Body of pancreas (tissue), 4 donors: ENCODE data around the gene MRTFB. TPM values are rescaled to one million over a fixed set of nuclear protein-coding genes. Genes with fewer than 3 reads are reported as not detected.

Experiments used
- ATAC-seq: fragments of 150-250 bp; one replicate; pipeline ENCODE4 v1.9.1; 2016
- DNase-seq, 4 donors: peaks; one replicate each; pipeline ENCODE4 v3.0.0-alpha.2; 2019
- H3K27ac ChIP-seq, 4 donors: fragments of 200-600 bp; sonication (generic); 1 replicate in 3 of 4; 2 replicates in 1 of 4; pipeline versions ENCODE4 v1.5.1 to v1.6.1; 2016 to 2019; ENCODE audit warnings: mild to moderate bottlenecking in 1 of 4, mixed read lengths in 1 of 4, moderate library complexity in 1 of 4
- H3K27me3 ChIP-seq, 2 donors: fragments of 200-600 bp; sonication (generic); one replicate each; pipeline ENCODE4 v1.6.0; 2016; ENCODE audit warnings: mild to moderate bottlenecking in 1 of 2
- H3K36me3 ChIP-seq, 2 donors: fragments of 200-600 bp; sonication (generic); replicated peaks in 1 of 2; 2 replicates each; pipeline ENCODE4 v1.5.1; 2016; ENCODE audit warnings: low read depth in 2 of 2; ENCODE audit not compliant: insufficient read depth in 1 of 2
- H3K4me1 ChIP-seq: fragments of 200-600 bp; sonication (generic); one replicate; pipeline ENCODE4 v1.6.0; 2016
- H3K4me3 ChIP-seq, 2 donors: fragments of 200-600 bp; sonication (generic); 1 replicate in 1 of 2; 2 replicates in 1 of 2; pipeline ENCODE4 v1.5.1; 2016 to 2019
- H3K9me3 ChIP-seq, 3 donors: fragments of 200-600 bp; sonication (generic); 1 replicate in 2 of 3; 2 replicates in 1 of 3; pipeline ENCODE4 v1.5.1; 2016
- CTCF ChIP-seq, 7 experiments: fragments of 450-650 bp in 4 of 7; fragments of 200-600 bp in 3 of 7; sonication (generic) in 3 of 7; IDR thresholded peaks; one replicate each; pipeline ENCODE4 v1.5.1; 2016 to 2019; ENCODE audit warnings: antibody characterized with exemption in 7 of 7
- POLR2A ChIP-seq, 3 donors: fragments of 450-650 bp; IDR thresholded peaks; one replicate each; pipeline ENCODE4 v1.6.1; 2016; ENCODE audit warnings: antibody characterized with exemption in 3 of 3, mild to moderate bottlenecking in 2 of 3
- WGBS, 2 donors: methylation state at CpG; one replicate each; pipeline ENCODE4 v1.1.5; 2017; 5-methylcytosine and 5-hydroxymethylcytosine counted together
- intact Hi-C: fragments of 100-400 bp; cut with DNase I; formaldehyde crosslinking; loops from one replicate; pipeline ENCODE4 v1.15.1; 2023
- total RNA-seq, 2 donors: library from RNA; depleted of rRNA; stranded (reverse); fragments of >200 nt; gene quantifications; one replicate each; pipeline ENCODE4 v1.1.0, GENCODE V29; 2016

The MRTFB gene
- total RNA-seq, 2 donors from 2014 or later, result 39.2 to 46.8 TPM

DNA sequence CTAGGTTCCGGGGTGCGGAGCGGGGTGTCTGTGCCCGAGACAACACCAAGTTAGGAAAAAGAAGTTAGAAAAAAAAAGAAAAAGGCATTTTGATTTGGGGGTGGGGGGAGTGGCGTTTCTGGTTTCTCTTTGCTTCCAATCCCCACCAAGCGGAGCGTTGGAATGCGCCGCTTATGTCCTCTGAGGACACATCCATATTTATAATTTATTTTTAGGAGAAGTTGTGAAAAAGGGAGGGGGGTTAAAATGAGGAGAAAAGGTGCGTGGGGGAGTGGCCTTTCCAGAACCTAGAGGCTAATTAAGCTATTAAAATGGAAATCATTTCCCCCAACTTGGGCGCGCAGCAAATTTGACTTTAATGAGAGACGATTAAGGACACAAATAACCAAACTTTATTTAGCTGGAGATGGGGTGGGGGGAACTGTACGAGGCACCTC lies 232.1 kb downstream of the MRTFB start:
- ATAC-seq, result no peak
- TF ChIP-seq POLR2A (IDR thresholded peaks at IDR 0.05) (no peak), CTCF (IDR thresholded peaks at IDR 0.05) (no peak)
- H3K9me3 ChIP-seq, result no peaks in the 10 kb centered on the region
- peaks cover 38% of the 10 kb centered on the region for H3K4me1 ChIP-seq
- H3K27me3 ChIP-seq, result no peaks in the 10 kb centered on the region
- intact Hi-C loops, result no loop called here
- no peaks in the 10 kb centered on the region for H3K36me3 ChIP-seq
- 17 to 22% methylated on average over 14 of the region's 14 CpGs for WGBS, 2 donors
- peak in 2 of 4 donors; percentile 26 to 38 for DNase-seq
- H3K4me3 ChIP-seq, result peak overlapping the region; percentile 86 to 87
- peak overlapping the region; percentile 85 to 93 (median 89) for H3K27ac ChIP-seq

DNA sequence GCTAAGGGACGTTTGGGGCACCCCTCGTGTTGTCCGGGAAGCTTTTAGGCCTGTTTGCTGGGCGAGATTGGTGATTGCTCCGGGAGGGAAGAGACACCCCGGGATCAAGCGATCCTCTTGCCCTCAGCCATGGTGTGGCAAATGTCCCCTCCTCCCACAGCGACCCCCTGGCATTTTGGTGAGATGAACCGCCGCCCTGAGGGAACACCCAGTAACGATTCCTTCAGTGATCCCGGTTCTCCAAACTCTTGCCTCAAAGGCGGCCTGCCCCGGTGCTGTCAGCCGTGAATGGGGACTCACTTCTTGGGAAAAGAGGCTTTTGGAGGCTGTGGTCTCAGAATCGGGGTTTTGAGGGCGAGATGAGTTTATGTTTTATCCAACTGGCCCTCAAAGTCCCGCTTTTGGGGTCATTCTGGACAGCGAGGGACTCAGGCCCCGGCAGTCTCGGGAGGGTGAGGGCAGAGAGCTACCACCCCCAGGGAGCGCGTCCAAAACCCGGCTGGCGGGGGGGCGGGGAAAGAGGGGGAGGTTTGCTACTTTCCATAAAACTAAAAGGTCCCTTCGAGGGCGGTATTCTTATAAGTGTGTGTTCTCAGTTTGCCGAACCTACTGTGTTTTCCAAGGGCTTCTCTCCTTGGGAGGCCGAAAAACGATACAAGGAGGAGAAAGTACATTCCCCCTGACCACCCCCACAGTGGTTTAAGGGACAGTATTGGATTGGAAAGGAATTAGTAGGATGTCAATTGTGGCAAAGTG lies 232.7 kb downstream of the MRTFB start:
- no peaks in the 10 kb centered on the region for H3K9me3 ChIP-seq
- DNase-seq, result peak; percentile 54 to 73 (median 60)
- intact Hi-C loops, result no loop called here
- TF ChIP-seq CTCF (IDR thresholded peaks at IDR 0.05), result no peak
- peak in 2 of 3 donors; percentile 12 to 25 for TF ChIP-seq POLR2A (IDR thresholded peaks at IDR 0.05)
- peaks cover 44% of the 10 kb centered on the region for H3K4me1 ChIP-seq
- H3K36me3 ChIP-seq, result no peaks in the 10 kb centered on the region
- H3K27me3 ChIP-seq, result no peaks in the 10 kb centered on the region
- 20 to 34% methylated on average over 31 of the region's 31 CpGs for WGBS, 2 donors
- peak overlapping the region; percentile 37 to 93 (median 89) for H3K27ac ChIP-seq
- peak overlapping the region in 1 of 2 donors; percentile 87 for H3K4me3 ChIP-seq
- ATAC-seq, result no peak

DNA sequence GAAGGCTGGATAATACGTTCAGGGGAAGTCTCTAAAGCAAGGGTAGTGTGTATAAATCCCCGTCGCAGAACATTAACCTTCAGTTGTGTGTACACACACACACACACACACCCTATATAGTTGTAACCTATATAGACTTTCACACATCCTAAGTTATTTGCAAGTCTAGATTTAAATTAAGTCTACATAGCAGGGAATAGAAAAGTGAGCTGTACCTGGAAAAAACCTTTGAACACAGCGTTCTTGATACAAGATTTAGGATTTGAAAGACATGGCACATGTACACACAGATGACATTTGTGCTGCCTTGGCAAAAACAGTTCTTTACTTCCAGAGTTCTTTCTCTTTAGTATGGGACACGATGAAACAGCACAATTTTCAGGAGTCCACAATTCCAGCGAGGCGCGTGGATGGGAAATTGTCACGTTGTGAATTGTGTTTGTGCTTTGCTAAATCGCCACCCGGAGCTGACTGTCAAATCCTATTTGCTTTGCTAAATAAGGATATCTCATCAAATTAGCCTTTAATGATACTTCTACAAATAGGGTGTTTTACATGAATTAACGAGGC lies 233.9 kb downstream of the MRTFB start:
- DNase-seq (peak in 1 of 4 donors; percentile 25), ATAC-seq (no peak)
- Histone ChIP-seq H3K27me3 (no peaks in the 10 kb centered on the region), H3K9me3 (no peaks in the 10 kb centered on the region), H3K27ac (peak overlapping the region; percentile 26 to 93 (median 89)), H3K4me3 (no peak overlapping the region), H3K4me1 (peaks cover 56% of the 10 kb centered on the region), H3K36me3 (no peaks in the 10 kb centered on the region)
- TF ChIP-seq CTCF (IDR thresholded peaks at IDR 0.05) (no peak), POLR2A (IDR thresholded peaks at IDR 0.05) (peak in 1 of 3 donors; percentile 5)
- WGBS, 2 donors, result 32 to 45% methylated on average over 9 to 12 of the region's 12 CpGs
- intact Hi-C loops, result no loop called here

DNA sequence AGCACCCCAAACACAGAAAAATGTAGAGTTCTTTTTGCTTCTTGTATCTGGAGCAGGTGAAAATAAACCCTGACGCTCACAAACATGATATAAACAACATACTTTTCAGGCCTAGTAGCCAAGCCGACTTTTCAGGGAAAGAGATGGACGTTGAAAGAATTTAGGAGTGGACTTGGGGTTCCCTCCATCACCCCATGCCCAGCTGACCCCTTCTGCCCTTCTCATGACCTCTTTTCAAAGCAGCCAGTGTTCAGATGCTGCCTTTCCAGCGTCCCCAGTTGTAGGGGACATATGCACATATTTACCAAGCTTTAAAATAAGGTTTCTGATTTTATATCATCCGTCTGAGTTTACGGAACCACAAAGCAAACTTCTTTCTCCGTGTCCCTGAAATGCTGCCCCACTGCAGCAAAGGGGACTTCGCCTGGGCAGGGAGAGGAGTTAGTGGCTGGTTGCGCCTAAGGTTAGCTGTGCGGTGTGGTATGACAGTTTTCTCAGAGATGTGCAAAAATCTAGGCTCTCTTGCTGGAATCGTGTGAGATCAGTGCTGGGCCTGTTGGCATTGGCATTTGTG lies 235.5 kb downstream of the MRTFB start:
- no peaks in the 10 kb centered on the region for H3K27me3 ChIP-seq
- no peak for TF ChIP-seq POLR2A (IDR thresholded peaks at IDR 0.05)
- H3K4me1 ChIP-seq, result peaks cover 58% of the 10 kb centered on the region
- H3K27ac ChIP-seq, result peak overlapping the region; percentile 79 to 93 (median 89)
- H3K9me3 ChIP-seq, result no peaks in the 10 kb centered on the region
- intact Hi-C loops, result no loop called here
- DNase-seq (peak in 1 of 4 donors; percentile 30), ATAC-seq (no peak)
- 47 to 50% methylated on average over 8 to 11 of the region's 11 CpGs for WGBS, 2 donors
- H3K36me3 ChIP-seq, result no peaks in the 10 kb centered on the region
- H3K4me3 ChIP-seq, result no peak overlapping the region

GRCh38 chr16:14307059-14307526 lies 236.0 kb downstream of the MRTFB start:
- no peaks in the 10 kb centered on the region for H3K27me3 ChIP-seq
- WGBS, 2 donors, result 27 to 43% methylated on average over 2 to 10 of the region's 10 CpGs
- intact Hi-C loops, result no loop called here
- TF ChIP-seq CTCF (IDR thresholded peaks at IDR 0.05), result no peak
- no peak for TF ChIP-seq POLR2A (IDR thresholded peaks at IDR 0.05)
- no peaks in the 10 kb centered on the region for H3K9me3 ChIP-seq
- no peak overlapping the region for H3K4me3 ChIP-seq
- DNase-seq (no peak), ATAC-seq (no peak)
- H3K4me1 ChIP-seq, result peaks cover 58% of the 10 kb centered on the region
- H3K36me3 ChIP-seq, result no peaks in the 10 kb centered on the region
- peak overlapping the region; percentile 79 to 93 (median 89) for H3K27ac ChIP-seq
